ENCODE measurements around the gene CKAP2. TPM values are rescaled to one million over a fixed set of nuclear protein-coding genes. Genes with fewer than 3 reads are reported as not detected.

Gene CKAP2
- total RNA-seq, 1 experiment from 2014 or later = 80.2 TPM

- DNase-seq (ENCODE audit: low read depth, low spot score) (no peak), ATAC-seq (no peak)
- Histone ChIP-seq H3K4me1 (ENCODE audit: control insufficient read depth in 1 of 2, insufficient read depth in 2 of 2, low read length in 2 of 2) (peaks cover 0 to 11% of the 10 kb centered on the region in 2 experiments; a peak in 2 of 4 replicates), H3K4me3 (replicated peaks in 1 of 2; ENCODE audit: low read depth in 1 of 2, low read length in 2 of 2) (no peak overlapping the region), H3K9me2 (ENCODE audit: insufficient read depth) (no peaks in the 10 kb centered on the region), H3K36me3 (ENCODE audit: control insufficient read depth in 1 of 2, insufficient read depth in 2 of 2, low read length in 2 of 2) (peaks cover 12 to 22% of the 10 kb centered on the region in 2 experiments; a peak in 3 of 4 replicates), H3K9ac (ENCODE audit: low read length) (no peak overlapping the region), H3K27ac (ENCODE audit: low read depth, low read length) (no peak overlapping the region), H3K4me2 (ENCODE audit: low read length) (no peak overlapping the region), H3K79me2 (ENCODE audit: insufficient read depth, low read length) (no peaks in the 10 kb centered on the region), H3K9me3 (ENCODE audit: control insufficient read depth in 1 of 2, insufficient read depth in 1 of 2, low read depth in 1 of 2, low read length in 2 of 2) (no peaks in the 10 kb centered on the region), H4K20me1 (ENCODE audit: insufficient read depth) (no peaks in the 10 kb centered on the region), H3K27me3 (ENCODE audit: insufficient read depth, low read length) (no peaks in the 10 kb centered on the region), H2AFZ (ENCODE audit: low read depth, low read length, poor library complexity, severe bottlenecking) (no peak overlapping the region)
- TF ChIP-seq YY1 (IDR thresholded peaks at IDR 0.05; ENCODE audit: extremely low read depth, insufficient replicate concordance, low read depth, low read length) (no peak), POLR2AphosphoS5 (IDR thresholded peaks at IDR 0.05; ENCODE audit: low read depth, low read length) (no peak), CEBPB (IDR thresholded peaks at IDR 0.05; ENCODE audit: low read depth) (no peak), TCF7L2 (IDR thresholded peaks at IDR 0.05; ENCODE audit: borderline replicate concordance, extremely low read depth, insufficient read depth, insufficient read length) (no peak), SP1 (IDR thresholded peaks at IDR 0.05; ENCODE audit: low read depth) (no peak), JUND (IDR thresholded peaks at IDR 0.05) (no peak), ELF1 (IDR thresholded peaks at IDR 0.05; ENCODE audit: borderline replicate concordance, low read depth) (no peak), ZNF274 (IDR thresholded peaks at IDR 0.05; ENCODE audit: low read depth, low read length) (no peak), SRF (IDR thresholded peaks at IDR 0.05; ENCODE audit: low read depth) (no peak), FOSL1 (IDR thresholded peaks at IDR 0.05; ENCODE audit: low read depth) (no peak), CTCF (IDR thresholded peaks at IDR 0.05 in 2 of 3, conservative IDR thresholded peaks at IDR 0.05 in 1 of 3; ENCODE audit: borderline replicate concordance in 1 of 3, insufficient read depth in 1 of 3, low read depth in 2 of 3, low read length in 2 of 3) (no peak), CBX3 (IDR thresholded peaks at IDR 0.05; ENCODE audit: low read depth) (no peak), SIN3A (IDR thresholded peaks at IDR 0.05; ENCODE audit: low read depth) (no peak), MAX (IDR thresholded peaks at IDR 0.05) (no peak), EZH2phosphoT487 (IDR thresholded peaks at IDR 0.05; ENCODE audit: borderline replicate concordance) (no peak), RAD21 (IDR thresholded peaks at IDR 0.05; ENCODE audit: low read depth) (no peak), REST (IDR thresholded peaks at IDR 0.05; ENCODE audit: low read depth) (no peak)
- intact Hi-C loops (cut with micrococcal nuclease) = no loop called here
- RAD21 ChIA-PET (ENCODE audit: low non-redundant PET in 1 of 2, low total read pairs in 2 of 2, uncharacterized antibody in 2 of 2, unreplicated experiment in 2 of 2) = no interaction called here
- POLR2A ChIA-PET = no interaction called here
- BruUV-seq (replicated peaks) = no TSS peak
- CTCF ChIA-PET = no interaction called here
Measured at GRCh38 chr13:52414963-52415362, 40.3 kb upstream of the CKAP2 start.
